Endothelial cell of umbilical vein (primary cell): Measurements from ENCODE around the gene COPRS. TPM values are rescaled to one million over a fixed set of nuclear protein-coding genes. Genes with fewer than 3 reads are reported as not detected.

Experiments
- BruUV-seq: library from RNA; stranded (reverse); fragments of 400-500 nt; replicated peaks from 2 replicates; lab custom pipeline; 2021; lab: Mats Ljungman, UMichigan
- CTCF ChIA-PET: fragments of 300-600, 350-600 bp; sonication (Branson Sonifier 250); formaldehyde crosslinking; loops from one replicate; lab custom pipeline; 2021; ENCODE audit warnings: antibody characterized with exemption, inconsistent platforms; lab: Charles Lee
- POLR2A ChIA-PET: fragments of 300-600, 350-600 bp; sonication (Branson Sonifier 250); formaldehyde crosslinking; loops from one replicate; lab custom pipeline; 2021; ENCODE audit warnings: antibody characterized with exemption, inconsistent platforms; lab: Charles Lee
- DNase-seq: peaks from one replicate; pipeline ENCODE4 v3.0.0-alpha.2; 2011; ENCODE audit warnings: low read depth, low spot score
- FAIRE-seq: peaks from 2 replicates; lab custom pipeline; 2011; peaks lifted over from hg19 to GRCh38; lab: Jason Lieb, UNC
- H2AFZ ChIP-seq: 2 replicates; pipeline ENCODE4 v1.6.0; 2012; ENCODE audit warnings: low read depth, low read length, control low read depth, inconsistent platforms
- H3K27ac ChIP-seq: 2 replicates; pipeline ENCODE4 v1.5.1; 2011; ENCODE audit warnings: low read depth, mild to moderate bottlenecking, control low read depth, low read length, moderate library complexity; ENCODE audit not compliant: insufficient read depth
- H3K27me3 ChIP-seq, 2 experiments: 2 replicates each; pipeline versions ENCODE4 v1.6.0 to v1.6.1; 2011; ENCODE audit warnings: low read length in 2 of 2, mixed read lengths in 1 of 2; ENCODE audit not compliant: control insufficient read depth in 2 of 2, insufficient read depth in 2 of 2
- H3K36me3 ChIP-seq, 2 experiments: 2 replicates in 1 of 2; 3 replicates in 1 of 2; pipeline ENCODE4 v1.5.1; 2011; ENCODE audit warnings: low read length in 2 of 2, mild to moderate bottlenecking in 1 of 2, moderate library complexity in 1 of 2; ENCODE audit not compliant: control insufficient read depth in 2 of 2, insufficient read depth in 2 of 2; ENCODE audit errors: extremely low read depth in 1 of 2
- H3K4me1 ChIP-seq: 3 replicates; pipeline ENCODE4 v1.5.1; 2011; ENCODE audit warnings: mild to moderate bottlenecking, low read length; ENCODE audit not compliant: control insufficient read depth, insufficient read depth; ENCODE audit errors: extremely low read depth
- H3K4me2 ChIP-seq: 2 replicates; pipeline ENCODE4 v1.6.1; 2011; ENCODE audit warnings: low read length, control low read depth, mixed read lengths; ENCODE audit not compliant: insufficient read depth
- H3K4me3 ChIP-seq, 3 experiments: fragments of 200-600 bp in 1 of 3; sonication (generic), shearing (Covaris generic) in 1 of 3; replicated peaks in 1 of 3; 2 replicates each; pipeline ENCODE4 v1.5.1; 2011 to 2016; ENCODE audit warnings: control low read depth in 3 of 3, low read length in 3 of 3, mild to moderate bottlenecking in 2 of 3, inconsistent platforms in 1 of 3, low read depth in 1 of 3, moderate library complexity in 1 of 3; ENCODE audit not compliant: insufficient read depth in 1 of 3
- H3K79me2 ChIP-seq: 2 replicates; pipeline ENCODE4 v1.6.0; 2012; ENCODE audit warnings: low read length, inconsistent platforms; ENCODE audit not compliant: control insufficient read depth, insufficient read depth
- H3K9ac ChIP-seq: replicated peaks from 2 replicates; pipeline ENCODE3; 2011; ENCODE audit warnings: low read length, control low read depth; ENCODE audit not compliant: insufficient read depth; ENCODE audit errors: extremely low read depth
- H3K9me1 ChIP-seq: replicated peaks from 3 replicates; pipeline ENCODE4 v1.6.0; 2011; ENCODE audit warnings: mild to moderate bottlenecking, low read length; ENCODE audit not compliant: control insufficient read depth, insufficient read depth; ENCODE audit errors: extremely low read depth
- H3K9me3 ChIP-seq: replicated peaks from 2 replicates; pipeline ENCODE4 v1.5.1; 2012; ENCODE audit warnings: low read length, inconsistent platforms; ENCODE audit not compliant: control insufficient read depth, insufficient read depth
- H4K20me1 ChIP-seq: replicated peaks from 2 replicates; pipeline ENCODE3; 2011; ENCODE audit warnings: mild to moderate bottlenecking, low read length; ENCODE audit not compliant: control insufficient read depth, insufficient read depth; ENCODE audit errors: extremely low read depth
- EZH2 ChIP-seq: IDR thresholded peaks from 2 replicates; pipeline ENCODE4 v1.6.1; 2012; ENCODE audit warnings: borderline replicate concordance, low read depth, mild to moderate bottlenecking, moderate library complexity, low read length, inconsistent platforms; ENCODE audit not compliant: severe bottlenecking
- FOS ChIP-seq: IDR thresholded peaks from 2 replicates; pipeline ENCODE4 v1.6.1; 2011; ENCODE audit warnings: mild to moderate bottlenecking, low read length, moderate library complexity, borderline replicate concordance; ENCODE audit not compliant: insufficient read depth
- GATA2 ChIP-seq: IDR thresholded peaks from 2 replicates; pipeline ENCODE4 v1.7.0; 2011; ENCODE audit warnings: low read depth, mild to moderate bottlenecking, moderate library complexity, mixed read lengths, low read length; ENCODE audit not compliant: insufficient read length, insufficient read depth
- JUN ChIP-seq: IDR thresholded peaks from 2 replicates; pipeline ENCODE4 v1.6.1; 2011; ENCODE audit warnings: borderline replicate concordance, low read depth; ENCODE audit not compliant: insufficient read length, insufficient read depth
- MYC ChIP-seq: IDR thresholded peaks from one replicate; pipeline ENCODE4 v1.6.1; 2011; ENCODE audit warnings: mild to moderate bottlenecking, low read depth, low read length
- POLR2A ChIP-seq: IDR thresholded peaks from 2 replicates; pipeline ENCODE4 v1.6.1; 2012; ENCODE audit warnings: low read depth, mild to moderate bottlenecking, control low read depth, low read length
- POLR2AphosphoS5 ChIP-seq: IDR thresholded peaks from 2 replicates; pipeline ENCODE4 v1.6.1; 2012; ENCODE audit warnings: low read depth, mild to moderate bottlenecking, control low read depth, low read length, moderate library complexity; ENCODE audit not compliant: insufficient read depth
- dilution Hi-C: fragments of 300-500 bp; cut with MboI; formaldehyde crosslinking; loops from one replicate; pipeline ENCODE4 v1.15.0; 2019; ENCODE audit warnings: low sequenced_read_pairs; ENCODE audit not compliant: extremely low pct_ligation_motif_present
- intact Hi-C: fragments of 100-400 bp; cut with micrococcal nuclease; formaldehyde crosslinking; loops from one replicate; pipeline ENCODE4 v1.10.0; 2022
- polyA plus RNA-seq, 4 experiments: library from polyadenylated mRNA; depleted of rRNA in 3 of 4; stranded (reverse) in 3 of 4; unstranded in 1 of 4; fragments of >200 nt; gene quantifications; 2 replicates each; pipeline versions ENCODE4 v1.2.1 to v1.2.3, GENCODE V29; 2011 to 2012; ENCODE audit warnings: missing spikeins in 1 of 4
- total RNA-seq: library from RNA; stranded (reverse); gene quantifications from 2 replicates; pipeline ENCODE4 v1.2.3, GENCODE V29; 2021
- TF ChIP-seq, protein P1 (sequence below), 2 donors: IDR thresholded peaks; 1 replicate in 1 of 2; 2 replicates in 1 of 2; pipeline ENCODE4 v1.5.1; 2011; ENCODE audit warnings: low read length in 2 of 2, mild to moderate bottlenecking in 2 of 2, moderate library complexity in 2 of 2, control low read depth in 1 of 2, inconsistent platforms in 1 of 2, low read depth in 1 of 2; ENCODE audit not compliant: insufficient read depth in 1 of 2; ENCODE audit errors: extremely low read depth in 1 of 2
- TF ChIP-seq, protein P2 (sequence below): IDR thresholded peaks from 2 replicates; pipeline ENCODE4 v1.6.1; 2011; ENCODE audit not compliant: insufficient read depth, insufficient read length

The COPRS gene
- total and polyA plus RNA-seq, 2 donors (not counting 3 experiments of a cell fraction or from before 2014, with no cell fraction given) = 43.1 to 48.0 TPM

DNA sequence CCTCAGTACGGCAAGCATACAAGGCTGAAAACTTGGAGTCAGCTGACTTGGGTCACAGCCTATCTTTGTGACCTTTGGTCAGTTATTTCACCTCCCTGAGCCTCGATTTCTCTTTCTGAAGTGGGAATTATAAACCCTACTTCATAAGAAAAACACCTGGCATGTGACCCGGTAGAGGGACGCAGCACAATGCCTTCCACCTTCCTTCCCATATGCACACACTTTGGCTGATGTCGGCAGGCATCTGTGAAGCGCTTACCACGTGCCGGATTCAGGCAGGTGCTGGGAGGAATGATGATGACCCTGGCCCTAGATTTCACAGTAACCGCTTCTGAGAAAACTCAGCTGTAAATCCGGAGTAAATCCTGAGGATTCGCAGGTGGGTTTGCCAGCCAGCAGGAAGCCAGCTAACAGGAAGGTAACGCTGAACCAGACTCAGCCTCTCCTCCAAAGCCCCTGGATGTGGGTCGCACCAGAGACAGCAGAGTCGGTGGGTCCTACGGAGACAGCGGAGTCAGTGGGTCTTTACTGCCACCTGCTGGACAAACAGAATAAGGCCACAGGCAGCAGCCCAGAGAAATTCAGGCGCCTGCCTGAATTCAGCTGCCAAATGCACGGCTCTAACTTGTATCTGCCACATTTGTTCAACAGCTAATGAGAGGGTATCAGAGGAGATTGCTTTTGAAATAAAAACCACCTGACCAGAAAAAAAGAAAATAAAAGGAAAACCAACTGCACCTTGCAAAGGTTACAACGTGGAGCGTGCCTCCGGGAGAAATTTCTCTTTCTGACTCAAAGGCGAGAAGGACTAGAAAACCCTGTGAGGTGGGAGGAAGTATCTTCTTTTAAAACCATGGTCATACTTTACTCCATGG lies 16.6 kb downstream of the COPRS start:
- H3K4me2 ChIP-seq = peak overlapping the region; percentile 45
- peaks cover 16% of the 10 kb centered on the region for H3K4me1 ChIP-seq
- no peak overlapping the region for H3K27ac ChIP-seq
- no peaks in the 10 kb centered on the region for H3K79me2 ChIP-seq
- H3K9ac ChIP-seq = peak overlapping the region; percentile 19
- DNase-seq = peak; percentile 77
- no peaks in the 10 kb centered on the region for H3K9me3 ChIP-seq
- peak overlapping the region in 1 of 3 experiments; percentile 28 for H3K4me3 ChIP-seq
- H3K36me3 ChIP-seq = no peaks in the 10 kb centered on the region
- dilution Hi-C loops (no loop called here), intact Hi-C loops (loop anchor here (1.0 to 2.0 kb wide), 7 partner anchors 120 to 454 kb away; no protein-coding TSS in a partner anchor)
- FAIRE-seq = no peak
- no peaks in the 10 kb centered on the region for H3K9me1 ChIP-seq
- H2AFZ ChIP-seq = peak overlapping the region; percentile 17
- ChIA-PET POLR2A (interaction anchor here (0.6 to 1.0 kb wide), 2 partner anchors 117 to 284 kb away, joined by 3 to 4 read pairs; no protein-coding TSS in a partner anchor), CTCF (interaction anchor here (0.5 to 5.3 kb wide), 79 partner anchors 8 to 944 kb away, joined by 3 to 187 read pairs (median 4); partner anchors contain the start of genes COPRS and UTP6)
- BruUV-seq = no TSS peak
- H3K27me3 ChIP-seq = peaks cover 0 to 2% of the 10 kb centered on the region in 2 experiments
- H4K20me1 ChIP-seq = no peaks in the 10 kb centered on the region
- TF ChIP-seq, protein P1, sequence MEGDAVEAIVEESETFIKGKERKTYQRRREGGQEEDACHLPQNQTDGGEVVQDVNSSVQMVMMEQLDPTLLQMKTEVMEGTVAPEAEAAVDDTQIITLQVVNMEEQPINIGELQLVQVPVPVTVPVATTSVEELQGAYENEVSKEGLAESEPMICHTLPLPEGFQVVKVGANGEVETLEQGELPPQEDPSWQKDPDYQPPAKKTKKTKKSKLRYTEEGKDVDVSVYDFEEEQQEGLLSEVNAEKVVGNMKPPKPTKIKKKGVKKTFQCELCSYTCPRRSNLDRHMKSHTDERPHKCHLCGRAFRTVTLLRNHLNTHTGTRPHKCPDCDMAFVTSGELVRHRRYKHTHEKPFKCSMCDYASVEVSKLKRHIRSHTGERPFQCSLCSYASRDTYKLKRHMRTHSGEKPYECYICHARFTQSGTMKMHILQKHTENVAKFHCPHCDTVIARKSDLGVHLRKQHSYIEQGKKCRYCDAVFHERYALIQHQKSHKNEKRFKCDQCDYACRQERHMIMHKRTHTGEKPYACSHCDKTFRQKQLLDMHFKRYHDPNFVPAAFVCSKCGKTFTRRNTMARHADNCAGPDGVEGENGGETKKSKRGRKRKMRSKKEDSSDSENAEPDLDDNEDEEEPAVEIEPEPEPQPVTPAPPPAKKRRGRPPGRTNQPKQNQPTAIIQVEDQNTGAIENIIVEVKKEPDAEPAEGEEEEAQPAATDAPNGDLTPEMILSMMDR (IDR thresholded peaks at IDR 0.05; ENCODE audit: extremely low read depth in 1 of 2, insufficient read depth in 1 of 2, low read depth in 1 of 2, low read length in 2 of 2) = peak; percentile 88 to 92
- no peak for TF ChIP-seq JUN

DNA sequence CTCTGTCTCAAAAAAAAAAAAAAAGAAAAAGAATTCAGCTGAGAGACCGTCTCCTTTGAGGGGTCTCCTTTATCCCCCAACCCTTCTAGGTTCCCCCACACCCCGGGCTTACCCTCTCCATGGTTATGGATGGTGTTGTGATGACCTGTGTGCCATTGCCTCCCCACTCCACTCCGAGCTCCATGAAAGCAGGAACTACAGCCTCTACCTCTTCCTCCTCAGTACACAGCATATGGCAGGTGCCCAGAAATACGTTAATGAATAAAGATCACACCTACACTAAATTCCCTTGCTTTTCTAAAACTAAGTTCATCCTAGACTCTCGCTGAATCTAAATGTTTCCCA lies 17.2 kb downstream of the COPRS start:
- CTCF ChIA-PET = interaction anchor here (0.7 to 5.3 kb wide), 32 partner anchors 8 to 453 kb away, joined by 3 to 187 read pairs (median 5); partner anchors contain the start of gene COPRS
- H3K9me1 ChIP-seq = no peaks in the 10 kb centered on the region
- no TSS peak for BruUV-seq
- DNase-seq = no peak
- H3K4me1 ChIP-seq = peaks cover 16% of the 10 kb centered on the region
- no peaks in the 10 kb centered on the region for H4K20me1 ChIP-seq
- no peak overlapping the region for H3K9ac ChIP-seq
- dilution Hi-C loops = no loop called here
- H3K27ac ChIP-seq = no peak overlapping the region
- POLR2A ChIA-PET = no interaction called here
- peaks cover 0 to 2% of the 10 kb centered on the region in 2 experiments for H3K27me3 ChIP-seq
- TF ChIP-seq EZH2 (no peak), JUN (no peak), POLR2A (no peak), GATA2 (no peak), POLR2AphosphoS5 (no peak), MYC (no peak), FOS (no peak)
- TF ChIP-seq, protein P1 (IDR thresholded peaks at IDR 0.05; ENCODE audit: extremely low read depth in 1 of 2, insufficient read depth in 1 of 2, low read depth in 1 of 2, low read length in 2 of 2) = no peak
- TF ChIP-seq, protein P2, sequence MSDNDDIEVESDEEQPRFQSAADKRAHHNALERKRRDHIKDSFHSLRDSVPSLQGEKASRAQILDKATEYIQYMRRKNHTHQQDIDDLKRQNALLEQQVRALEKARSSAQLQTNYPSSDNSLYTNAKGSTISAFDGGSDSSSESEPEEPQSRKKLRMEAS = no peak
- FAIRE-seq = no peak
- H3K36me3 ChIP-seq = no peaks in the 10 kb centered on the region
- no peak overlapping the region for H3K4me3 ChIP-seq
- H2AFZ ChIP-seq = no peak overlapping the region
- H3K4me2 ChIP-seq = no peak overlapping the region
- no peaks in the 10 kb centered on the region for H3K79me2 ChIP-seq
- intact Hi-C loops = loop anchor here (1.0 to 2.0 kb wide), 7 partner anchors 120 to 453 kb away; no protein-coding TSS in a partner anchor
- no peaks in the 10 kb centered on the region for H3K9me3 ChIP-seq
